Measurements from ENCODE around the gene ABHD15. TPM values are rescaled to one million over a fixed set of nuclear protein-coding genes. Genes with fewer than 3 reads are reported as not detected.
A peak's percentile ranks its signal among the peaks of the same experiment; 100 is the strongest.
"Not testable (repeated sequence)": the region's sequence is repeated elsewhere in the genome, so short reads cannot be mapped to it uniquely, and the experiment has no call there.

Gene ABHD15
- total RNA-seq, 4 donors from 2014 or later, result 19.0 to 41.2 (median 32.2) TPM

- TF ChIP-seq CTCF (IDR thresholded peaks at IDR 0.05) (no peak), POLR2A (IDR thresholded peaks at IDR 0.05) (peak in 1 of 2 donors; percentile 22)
- Histone ChIP-seq H3K27ac (peak overlapping the region; percentile 16 to 94 (median 70)), H3K4me1 (peaks cover 0 to 49% (median 25%) of the 10 kb centered on the region in 4 donors), H3K4me3 (no peak overlapping the region), H3K27me3 (no peaks in the 10 kb centered on the region), H3K36me3 (peaks cover 0 to 9% (median 0%) of the 10 kb centered on the region in 3 donors), H3K9me3 (no peaks in the 10 kb centered on the region)
- DNase-seq, result peak in 2 of 3 donors; percentile 82 to 90
Measured at GRCh38 chr17:29561554-29562517, 5.0 kb downstream of the ABHD15 start.

- H3K27me3 ChIP-seq, result no peaks in the 10 kb centered on the region
- TF ChIP-seq POLR2A (IDR thresholded peaks at IDR 0.05), result no peak
- TF ChIP-seq CTCF (IDR thresholded peaks at IDR 0.05), result no peak
- H3K4me3 ChIP-seq, result peak overlapping the region in 1 of 4 donors; percentile 15
- peak in 2 of 3 donors; percentile 44 to 50 for DNase-seq
- H3K36me3 ChIP-seq, result peaks cover 0 to 9% (median 0%) of the 10 kb centered on the region in 3 donors
- peak overlapping the region in 3 of 4 donors; percentile 19 to 94 (median 66) for H3K27ac ChIP-seq
- peaks cover 0 to 46% (median 27%) of the 10 kb centered on the region in 4 donors for H3K4me1 ChIP-seq
- H3K9me3 ChIP-seq, result no peaks in the 10 kb centered on the region
Measured at GRCh38 chr17:29560316-29560715, 6.5 kb downstream of the ABHD15 start.

DNA sequence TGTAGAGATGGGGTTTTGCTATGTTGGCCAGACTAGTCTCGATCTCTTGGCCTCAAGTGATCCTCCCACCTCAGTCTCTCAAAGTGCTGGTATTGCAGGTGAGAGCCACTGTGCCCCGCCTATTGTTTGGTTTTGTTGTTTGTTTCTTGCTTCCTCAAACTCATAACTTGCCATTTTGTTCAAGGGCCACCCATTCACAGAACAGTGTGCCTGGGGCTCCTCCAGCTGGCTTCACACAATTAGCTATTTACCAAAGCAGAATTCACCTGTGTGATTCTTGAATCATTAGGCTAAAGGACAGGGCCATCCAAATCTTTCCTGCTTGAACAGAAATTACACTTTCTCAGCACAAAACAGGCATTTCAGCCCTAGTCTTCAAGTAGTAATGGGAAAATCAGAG, 7.2 kb downstream of the ABHD15 start:
- Histone ChIP-seq H3K4me1 (peaks cover 0 to 39% (median 25%) of the 10 kb centered on the region in 4 donors), H3K9me3 (no peaks in the 10 kb centered on the region), H3K27me3 (no peaks in the 10 kb centered on the region), H3K27ac (peak overlapping the region in 3 of 4 donors; percentile 8 to 94 (median 19)), H3K36me3 (peaks cover 0 to 9% (median 0%) of the 10 kb centered on the region in 3 donors), H3K4me3 (no peak overlapping the region)
- peak in 1 of 3 donors; percentile 43 for DNase-seq
- TF ChIP-seq CTCF (IDR thresholded peaks at IDR 0.05) (no peak), POLR2A (IDR thresholded peaks at IDR 0.05) (no peak)

DNA sequence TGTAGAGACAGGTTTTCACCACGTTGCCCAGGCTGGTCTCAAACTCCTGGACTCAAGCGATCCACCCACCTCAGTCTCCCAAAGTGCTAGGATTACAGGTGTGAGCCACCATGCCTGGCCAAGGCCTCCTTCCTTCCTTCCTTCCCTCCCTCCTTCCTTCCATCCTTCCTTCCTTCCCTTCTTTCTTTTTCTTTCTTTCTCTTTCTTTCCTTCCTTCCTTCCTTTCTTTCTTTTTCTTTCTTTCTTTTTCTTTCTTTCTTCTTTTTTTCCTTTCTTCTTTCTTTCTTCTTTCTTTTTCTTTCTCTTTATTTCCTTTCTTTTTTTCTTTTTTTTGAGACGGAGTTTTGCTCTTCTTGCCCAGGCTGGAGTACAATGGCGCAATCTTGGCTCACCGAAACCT, 8.7 kb downstream of the ABHD15 start:
- H3K27me3 ChIP-seq, DNase-seq, H3K27ac ChIP-seq, H3K36me3 ChIP-seq, H3K9me3 ChIP-seq, H3K4me3 ChIP-seq: not testable (repeated sequence)
- H3K4me1 ChIP-seq, result peaks cover 0 to 35% (median 19%) of the 10 kb centered on the region in 4 donors

DNA sequence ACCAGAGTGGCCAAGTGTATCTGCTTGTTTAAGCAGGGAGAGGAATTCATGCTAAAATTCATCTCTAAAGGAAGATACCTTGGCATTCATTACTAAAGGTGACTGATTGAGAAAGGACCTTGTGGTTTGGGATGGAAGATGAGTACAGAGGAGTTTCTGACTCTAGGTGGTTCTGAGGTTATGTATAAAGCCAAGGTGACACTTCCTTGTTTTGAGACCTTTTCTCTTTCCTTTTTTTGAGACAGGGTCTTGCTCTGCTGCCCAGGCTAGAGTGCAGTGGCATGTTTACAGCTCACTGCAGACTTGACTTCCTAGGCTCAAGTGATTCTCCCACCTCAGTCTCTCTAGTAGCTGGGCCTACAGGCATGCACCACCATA, 9.1 kb downstream of the ABHD15 start:
- H3K36me3 ChIP-seq, result peaks cover 0 to 9% (median 0%) of the 10 kb centered on the region in 3 donors
- H3K27ac ChIP-seq, result no peak overlapping the region
- no peak for DNase-seq
- H3K9me3 ChIP-seq, result no peaks in the 10 kb centered on the region
- TF ChIP-seq CTCF (IDR thresholded peaks at IDR 0.05), result no peak
- TF ChIP-seq POLR2A (IDR thresholded peaks at IDR 0.05), result no peak
- H3K4me1 ChIP-seq, result peaks cover 0 to 33% (median 16%) of the 10 kb centered on the region in 4 donors
- no peaks in the 10 kb centered on the region for H3K27me3 ChIP-seq
- H3K4me3 ChIP-seq, result no peak overlapping the region

All from Peyer's patch (tissue), 4 donors.